Esophagus squamous epithelium (tissue), 5 donors: ENCODE measurements around the gene AGBL1. TPM values are rescaled to one million over a fixed set of nuclear protein-coding genes. Genes with fewer than 3 reads are reported as not detected.

Experiments
- DNase-seq: peaks from one replicate; lab custom pipeline; 2025; lab: John Stamatoyannopoulos, UW
- H3K27ac ChIP-seq, 4 donors: fragments of 200-600 bp; sonication (generic); one replicate each; pipeline ENCODE4 v1.5.1; 2016 to 2019; ENCODE audit warnings: mild to moderate bottlenecking in 1 of 4
- H3K27me3 ChIP-seq, 4 donors: fragments of 200-600 bp; sonication (generic); 1 replicate in 3 of 4; 2 replicates in 1 of 4; pipeline versions ENCODE4 v1.5.1 to v1.6.0; 2017 to 2021; ENCODE audit warnings: antibody characterized with exemption in 1 of 4
- H3K36me3 ChIP-seq, 3 donors: fragments of 200-600 bp; sonication (generic); one replicate each; pipeline ENCODE4 v1.5.1; 2016 to 2019
- H3K4me1 ChIP-seq, 3 donors: fragments of 200-600 bp; sonication (generic); one replicate each; pipeline ENCODE4 v1.5.1; 2017 to 2019
- H3K4me3 ChIP-seq, 4 donors: fragments of 200-600 bp; sonication (generic); 1 replicate in 3 of 4; 2 replicates in 1 of 4; pipeline ENCODE4 v1.5.1; 2016 to 2019; ENCODE audit warnings: mild to moderate bottlenecking in 2 of 4, moderate library complexity in 1 of 4
- H3K9me3 ChIP-seq, 3 donors: fragments of 200-600 bp; sonication (generic); one replicate each; pipeline ENCODE4 v1.5.1; 2016 to 2019
- CTCF ChIP-seq, 6 experiments: fragments of 450-650 bp in 4 of 6; fragments of 200-600 bp in 2 of 6; sonication (generic) in 2 of 6; IDR thresholded peaks; one replicate each; pipeline ENCODE4 v1.5.1; 2016 to 2019; ENCODE audit warnings: antibody characterized with exemption in 6 of 6, mild to moderate bottlenecking in 4 of 6, moderate library complexity in 4 of 6
- POLR2A ChIP-seq, 4 donors: fragments of 450-650 bp; IDR thresholded peaks; one replicate each; pipeline ENCODE4 v1.6.1; 2017; ENCODE audit warnings: antibody characterized with exemption in 4 of 4, mild to moderate bottlenecking in 4 of 4, moderate library complexity in 3 of 4
- WGBS, 2 donors: methylation state at CpG; one replicate each; pipeline ENCODE4 v1.1.5; 2018; 5-methylcytosine and 5-hydroxymethylcytosine counted together
- intact Hi-C: fragments of 100-400 bp; cut with DNase I; formaldehyde crosslinking; loops from one replicate; pipeline ENCODE4 v1.15.0; 2022
- total RNA-seq, 4 donors: library from RNA; depleted of rRNA; stranded (reverse); fragments of >200 nt; gene quantifications; one replicate each; pipeline ENCODE4 v1.1.0, GENCODE V29; 2016
- donor health status: DM: yes; HTN: yes; CAD: no.

The AGBL1 gene
- total RNA-seq, 4 donors from 2014 or later: 0.11 to 0.21 (median 0.19) TPM; not detected in 1

GRCh38 chr15:86756688-86757087 is 677.0 kb downstream of the AGBL1 start:
- 83 to 85% methylated on average over 3 of the region's 3 CpGs for WGBS, 2 donors
- Histone ChIP-seq H3K4me3 (no peak overlapping the region), H3K27ac (no peak overlapping the region), H3K9me3 (no peaks in the 10 kb centered on the region), H3K36me3 (no peaks in the 10 kb centered on the region), H3K4me1 (no peaks in the 10 kb centered on the region), H3K27me3 (peaks cover 0 to 6% (median 0%) of the 10 kb centered on the region in 4 donors)
- intact Hi-C loops: no loop called here
- DNase-seq: no peak
- TF ChIP-seq CTCF (IDR thresholded peaks at IDR 0.05) (peak in 1 of 6 experiments; percentile 15), POLR2A (IDR thresholded peaks at IDR 0.05) (no peak)

DNA sequence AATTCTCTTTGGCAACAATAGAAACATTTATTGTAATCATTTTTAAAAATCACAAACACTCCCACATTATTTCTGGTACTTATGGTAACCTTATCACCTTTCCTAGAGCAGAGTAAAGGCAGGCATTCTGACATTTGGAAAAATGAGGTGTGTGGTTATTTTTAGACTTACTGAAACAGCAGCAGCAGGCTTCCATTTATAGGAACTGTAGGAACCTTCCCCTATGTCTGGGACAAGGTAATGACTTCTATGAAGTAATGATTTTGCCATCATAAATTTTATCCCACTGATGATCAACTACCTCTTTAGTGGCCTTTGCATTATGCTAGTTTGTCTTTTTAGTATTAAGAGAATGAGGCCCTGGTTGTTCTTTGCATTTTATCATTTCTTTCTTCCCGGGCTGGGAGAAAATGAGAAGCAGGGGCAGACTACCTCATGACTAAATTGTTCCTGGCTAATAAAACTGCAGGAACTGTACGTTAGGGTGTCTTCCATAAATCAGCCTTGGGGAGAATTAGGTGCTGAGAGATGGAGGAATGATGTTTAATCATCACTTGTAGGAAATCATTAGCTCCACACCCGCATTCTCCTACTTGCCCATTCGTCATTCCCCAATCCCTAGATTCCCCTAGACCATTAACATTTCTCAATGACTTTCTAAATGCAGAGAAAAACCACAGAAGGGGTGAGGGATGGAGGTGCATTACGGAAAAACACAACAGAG is 680.3 kb downstream of the AGBL1 start:
- Histone ChIP-seq H3K9me3 (no peaks in the 10 kb centered on the region), H3K4me3 (no peak overlapping the region), H3K27ac (no peak overlapping the region), H3K27me3 (no peaks in the 10 kb centered on the region), H3K4me1 (no peaks in the 10 kb centered on the region), H3K36me3 (no peaks in the 10 kb centered on the region)
- intact Hi-C loops: no loop called here
- DNase-seq: no peak
- TF ChIP-seq CTCF (IDR thresholded peaks at IDR 0.05) (no peak), POLR2A (IDR thresholded peaks at IDR 0.05) (no peak)
- WGBS, 2 donors: 51 to 58% methylated on average over 5 of the region's 5 CpGs

- no peaks in the 10 kb centered on the region for H3K36me3 ChIP-seq
- DNase-seq: no peak
- no peak overlapping the region for H3K27ac ChIP-seq
- no peak for TF ChIP-seq POLR2A (IDR thresholded peaks at IDR 0.05)
- no peak for TF ChIP-seq CTCF (IDR thresholded peaks at IDR 0.05)
- H3K9me3 ChIP-seq: no peaks in the 10 kb centered on the region
- no peak overlapping the region for H3K4me3 ChIP-seq
- no peaks in the 10 kb centered on the region for H3K4me1 ChIP-seq
- intact Hi-C loops: no loop called here
- no peaks in the 10 kb centered on the region for H3K27me3 ChIP-seq
- WGBS, 2 donors: 57 to 79% methylated on average over 2 of the region's 2 CpGs
Measured at GRCh38 chr15:86762874-86763273, 683.2 kb downstream of the AGBL1 start.

- intact Hi-C loops: no loop called here
- H3K4me1 ChIP-seq: no peaks in the 10 kb centered on the region
- 54 to 62% methylated on average over 3 of the region's 3 CpGs for WGBS, 2 donors
Measured at GRCh38 chr15:86764021-86764420, 684.4 kb downstream of the AGBL1 start.

More at GRCh38 chr15:86764021-86764420, 684.4 kb downstream of the AGBL1 start:
- Histone ChIP-seq H3K27ac (no peak overlapping the region), H3K4me3 (no peak overlapping the region), H3K27me3 (no peaks in the 10 kb centered on the region), H3K9me3 (no peaks in the 10 kb centered on the region), H3K36me3 (no peaks in the 10 kb centered on the region)
- no peak for TF ChIP-seq CTCF (IDR thresholded peaks at IDR 0.05)
- TF ChIP-seq POLR2A (IDR thresholded peaks at IDR 0.05): no peak
- DNase-seq: no peak
